ENCODE results near the gene DAB2IP.

Gene DAB2IP

GRCh38 chr9:121631978-121632418, 19.4 kb upstream of the DAB2IP start:
- H3K27me3 ChIP-seq (ENCODE audit: insufficient read depth, poor library complexity, severe bottlenecking): no peaks in the 10 kb centered on the region
- no peak overlapping the region for H3K4me3 ChIP-seq (ENCODE audit: severe bottlenecking)
- no peak for TF ChIP-seq CTCF (IDR thresholded peaks at IDR 0.05; ENCODE audit: poor library complexity, severe bottlenecking)
- H3K4me1 ChIP-seq (ENCODE audit: insufficient read depth, poor library complexity, severe bottlenecking): no peaks in the 10 kb centered on the region
- DNase-seq (ENCODE audit: low spot score): no peak
- H3K36me3 ChIP-seq (ENCODE audit: low read depth): no peaks in the 10 kb centered on the region
- ATAC-seq (ENCODE audit: low read depth): no peak
- no peak overlapping the region for H3K27ac ChIP-seq (ENCODE audit: poor library complexity, severe bottlenecking)
- H3K9me3 ChIP-seq (ENCODE audit: severe bottlenecking): no peaks in the 10 kb centered on the region

GRCh38 chr9:121633119-121633714, 18.2 kb upstream of the DAB2IP start:
- TF ChIP-seq CTCF (IDR thresholded peaks at IDR 0.05; ENCODE audit: poor library complexity, severe bottlenecking): no peak
- Histone ChIP-seq H3K36me3 (ENCODE audit: low read depth) (no peaks in the 10 kb centered on the region), H3K27ac (ENCODE audit: poor library complexity, severe bottlenecking) (no peak overlapping the region), H3K27me3 (ENCODE audit: insufficient read depth, poor library complexity, severe bottlenecking) (no peaks in the 10 kb centered on the region), H3K4me1 (ENCODE audit: insufficient read depth, poor library complexity, severe bottlenecking) (peaks cover 3% of the 10 kb centered on the region), H3K9me3 (ENCODE audit: severe bottlenecking) (no peaks in the 10 kb centered on the region), H3K4me3 (ENCODE audit: severe bottlenecking) (no peak overlapping the region)
- DNase-seq (ENCODE audit: low spot score): no peak
- no peak for ATAC-seq (ENCODE audit: low read depth)

GRCh38 chr9:121633736-121634135, 17.7 kb upstream of the DAB2IP start:
- H3K27ac ChIP-seq (ENCODE audit: poor library complexity, severe bottlenecking): no peak overlapping the region
- TF ChIP-seq CTCF (IDR thresholded peaks at IDR 0.05; ENCODE audit: poor library complexity, severe bottlenecking): no peak
- ATAC-seq (ENCODE audit: low read depth): no peak
- no peak for DNase-seq (ENCODE audit: low spot score)
- no peaks in the 10 kb centered on the region for H3K27me3 ChIP-seq (ENCODE audit: insufficient read depth, poor library complexity, severe bottlenecking)
- H3K9me3 ChIP-seq (ENCODE audit: severe bottlenecking): no peaks in the 10 kb centered on the region
- no peak overlapping the region for H3K4me3 ChIP-seq (ENCODE audit: severe bottlenecking)
- H3K36me3 ChIP-seq (ENCODE audit: low read depth): no peaks in the 10 kb centered on the region
- H3K4me1 ChIP-seq (ENCODE audit: insufficient read depth, poor library complexity, severe bottlenecking): peaks cover 3% of the 10 kb centered on the region

GRCh38 chr9:121634329-121635261, 16.8 kb upstream of the DAB2IP start:
- Histone ChIP-seq H3K4me3 (ENCODE audit: severe bottlenecking) (no peak overlapping the region), H3K4me1 (ENCODE audit: insufficient read depth, poor library complexity, severe bottlenecking) (peaks cover 3% of the 10 kb centered on the region)
- DNase-seq (ENCODE audit: low spot score): no peak

More at GRCh38 chr9:121634329-121635261, 16.8 kb upstream of the DAB2IP start:
- peak; percentile 29; the same call in 1 of the 3 replicates for ATAC-seq (ENCODE audit: low read depth)
- TF ChIP-seq CTCF (IDR thresholded peaks at IDR 0.05; ENCODE audit: poor library complexity, severe bottlenecking): peak; percentile 49
- Histone ChIP-seq H3K36me3 (ENCODE audit: low read depth) (no peaks in the 10 kb centered on the region), H3K9me3 (ENCODE audit: severe bottlenecking) (no peaks in the 10 kb centered on the region), H3K27ac (ENCODE audit: poor library complexity, severe bottlenecking) (no peak overlapping the region), H3K27me3 (ENCODE audit: insufficient read depth, poor library complexity, severe bottlenecking) (no peaks in the 10 kb centered on the region)
